NOMO-1 treated with dmso at 0.1 percent for 144 hours (cell line): ENCODE measurements around the gene INS.
"Not testable (repeated sequence)": the region's sequence is repeated elsewhere in the genome, so short reads cannot be mapped to it uniquely, and the experiment has no call there.

Experiments used
- DNase-seq: peaks from one replicate; lab custom pipeline; 2025; ENCODE audit not compliant: unreplicated experiment; lab: John Stamatoyannopoulos, UW

Gene INS

GRCh38 chr11:2135648-2136201 is 25.3 kb downstream of the INS start:
- DNase-seq: no peak

- no peak for DNase-seq
These were observed 25.9 kb downstream of the INS start for GRCh38 chr11:2135018-2135569.

GRCh38 chr11:2134022-2135010 is 26.7 kb downstream of the INS start:
- no peak for DNase-seq

- DNase-seq: no peak
These were observed 27.6 kb downstream of the INS start for GRCh38 chr11:2133241-2134021.

- no peak for DNase-seq
These were observed 28.2 kb downstream of the INS start for GRCh38 chr11:2132874-2133240.

GRCh38 chr11:2132246-2132645 is 28.8 kb downstream of the INS start:
- no peak for DNase-seq

- no peak for DNase-seq
These were observed 29.4 kb downstream of the INS start for GRCh38 chr11:2131371-2132236.

GRCh38 chr11:2130881-2131352 is 30.1 kb downstream of the INS start:
- DNase-seq: no peak

GRCh38 chr11:2129699-2130366 is 31.2 kb downstream of the INS start:
- DNase-seq: no peak

- DNase-seq: no peak
These were observed 31.7 kb downstream of the INS start for GRCh38 chr11:2129308-2129698.

GRCh38 chr11:2128511-2129307 is 32.3 kb downstream of the INS start:
- DNase-seq: no peak

- DNase-seq: no peak
These were observed 32.9 kb downstream of the INS start for GRCh38 chr11:2128130-2128510.

GRCh38 chr11:2127482-2128129 is 33.4 kb downstream of the INS start:
- no peak for DNase-seq

GRCh38 chr11:2126520-2127085 is 34.4 kb downstream of the INS start:
- DNase-seq: no peak

GRCh38 chr11:2124736-2125484 is 36.1 kb downstream of the INS start:
- not testable (repeated sequence) for DNase-seq

GRCh38 chr11:2123628-2123960 is 37.4 kb downstream of the INS start:
- no peak for DNase-seq

GRCh38 chr11:2122907-2123627 is 37.9 kb downstream of the INS start:
- DNase-seq: no peak
